H1 (cell line): ENCODE measurements around the gene AMBP. TPM values are rescaled to one million over a fixed set of nuclear protein-coding genes. Genes with fewer than 3 reads are reported as not detected.

Experiments
- BACH1 ChIP-seq: IDR thresholded peaks from 2 replicates; pipeline ENCODE4 v1.6.1; 2012; ENCODE audit warnings: low read length, improper control_type of control experiment
- EZH2 ChIP-seq: fragments of 200-600 bp; sonication (generic); IDR thresholded peaks from 2 replicates; pipeline ENCODE4 v1.7.1; 2012; ENCODE audit warnings: low read depth, mild to moderate bottlenecking, moderate library complexity, low read length, inconsistent platforms; ENCODE audit not compliant: severe bottlenecking
- JUND ChIP-seq: IDR thresholded peaks from 2 replicates; pipeline ENCODE4 v1.6.1; 2011; ENCODE audit warnings: mild to moderate bottlenecking, improper control_type of control experiment, low read length
- PHF8 ChIP-seq: fragments of 200-600 bp; sonication (generic); conservative IDR thresholded peaks from 2 replicates; pipeline ENCODE4 v1.7.1; 2012; ENCODE audit warnings: low read depth, mild to moderate bottlenecking, inconsistent platforms, low read length, moderate library complexity
- SRF ChIP-seq: IDR thresholded peaks from 2 replicates; pipeline ENCODE4 v1.6.1; 2011; ENCODE audit warnings: mild to moderate bottlenecking, low read depth, low read length, moderate library complexity
- polyA plus RNA-seq, 7 experiments: library from polyadenylated mRNA; depleted of rRNA in 3 of 7; stranded (reverse) in 5 of 7; unstranded in 2 of 7; fragments of >200 nt in 5 of 7; fragments of 200-250 nt in 2 of 7; gene quantifications; 1 replicate in 5 of 7; 2 replicates in 1 of 7; 4 replicates in 1 of 7; pipeline versions ENCODE4 v1.2.1 to v1.2.3, GENCODE V29; 2011 to 2013; ENCODE audit warnings: missing spikeins in 2 of 7, mixed read lengths in 2 of 7
- total RNA-seq: library from RNA; stranded (reverse); fragmentation: NEBNext Ultra II Directional; extraction: Animal tissue kit (Norgen Biotek cat#: 25700); gene quantifications from 2 replicates; pipeline ENCODE4 v1.2.1, GENCODE V29; 2021

The AMBP gene
- total and polyA plus RNA-seq, 2 of the 8 experiments (the other 6 are each of a cell fraction or from before 2014, with no cell fraction given): 3.0 to 4.0 TPM

DNA sequence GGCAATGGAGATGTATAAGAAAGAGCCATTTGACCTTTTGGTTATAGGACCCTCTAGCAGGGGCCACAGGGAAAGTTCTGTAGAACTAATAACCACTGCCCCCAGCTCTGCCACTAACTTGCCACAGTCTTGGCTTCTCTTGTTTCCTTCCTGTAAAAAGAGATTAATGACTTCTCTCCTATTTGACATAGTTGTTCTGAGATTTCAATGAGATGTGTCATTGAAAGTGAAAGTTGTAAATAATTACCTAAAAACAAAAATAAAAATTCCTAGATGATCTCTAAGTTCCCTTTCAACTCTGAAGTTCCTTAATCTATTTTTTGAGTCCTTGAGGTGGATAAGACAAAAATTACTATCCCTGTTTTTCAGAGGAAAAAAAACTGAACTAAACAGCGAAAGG, 22.4 kb upstream of the AMBP start (continued):
- TF ChIP-seq SRF (no peak), BACH1 (no peak), JUND (no peak), PHF8 (no peak), EZH2 (no peak)
